Ishikawa (cell line): Measurements from ENCODE around the gene TEDDM1.

ENCODE experiments used
- CREB1 ChIP-seq: IDR thresholded peaks from 2 replicates; pipeline ENCODE4 v1.6.1; 2012; ENCODE audit warnings: low read depth
- EGR1 ChIP-seq: IDR thresholded peaks from 2 replicates; pipeline ENCODE4 v1.6.1; 2012
- FOXM1 ChIP-seq: IDR thresholded peaks from 2 replicates; pipeline ENCODE4 v1.6.1; 2012; ENCODE audit warnings: low read depth, borderline replicate concordance
- NFIC ChIP-seq: IDR thresholded peaks from 2 replicates; pipeline ENCODE4 v1.6.1; 2012
- RAD21 ChIP-seq: IDR thresholded peaks from 2 replicates; pipeline ENCODE4 v1.6.1; 2012; ENCODE audit warnings: low read depth
- TEAD4 ChIP-seq: IDR thresholded peaks from 2 replicates; pipeline ENCODE4 v1.6.1; 2012
- TF ChIP-seq, protein P1 (sequence below): IDR thresholded peaks from 2 replicates; pipeline ENCODE4 v1.6.1; 2012
- TF ChIP-seq, protein P2 (sequence below): IDR thresholded peaks from 2 replicates; pipeline ENCODE4 v1.6.1; 2012

DNA sequence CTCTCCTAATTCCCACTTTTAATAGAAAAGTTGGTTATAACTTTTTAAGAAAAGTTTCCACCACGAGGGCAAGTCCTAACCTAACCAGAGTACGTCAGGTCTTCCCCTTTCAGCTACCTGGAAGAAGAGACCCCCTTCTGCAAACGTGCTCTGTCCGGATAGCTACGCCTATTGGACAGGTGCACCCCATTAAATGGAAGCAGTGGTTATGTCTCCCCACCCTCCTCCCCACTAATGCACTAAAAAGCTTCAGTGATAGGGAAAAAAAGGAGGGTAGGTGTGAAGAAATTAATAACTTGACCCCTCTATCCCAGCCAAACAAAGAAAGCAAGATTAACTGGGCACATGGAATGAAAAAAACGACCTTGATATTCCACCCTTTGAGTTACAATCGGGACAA is 16.5 kb downstream of the TEDDM1 start:
- TF ChIP-seq, protein P1, sequence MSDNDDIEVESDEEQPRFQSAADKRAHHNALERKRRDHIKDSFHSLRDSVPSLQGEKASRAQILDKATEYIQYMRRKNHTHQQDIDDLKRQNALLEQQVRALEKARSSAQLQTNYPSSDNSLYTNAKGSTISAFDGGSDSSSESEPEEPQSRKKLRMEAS, result no peak
- TF ChIP-seq CREB1 (no peak), FOXM1 (no peak), EGR1 (no peak), RAD21 (no peak), NFIC (no peak), TEAD4 (no peak)
- TF ChIP-seq, protein P2, sequence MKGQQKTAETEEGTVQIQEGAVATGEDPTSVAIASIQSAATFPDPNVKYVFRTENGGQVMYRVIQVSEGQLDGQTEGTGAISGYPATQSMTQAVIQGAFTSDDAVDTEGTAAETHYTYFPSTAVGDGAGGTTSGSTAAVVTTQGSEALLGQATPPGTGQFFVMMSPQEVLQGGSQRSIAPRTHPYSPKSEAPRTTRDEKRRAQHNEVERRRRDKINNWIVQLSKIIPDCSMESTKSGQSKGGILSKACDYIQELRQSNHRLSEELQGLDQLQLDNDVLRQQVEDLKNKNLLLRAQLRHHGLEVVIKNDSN, result no peak
